Activated naive CD8-positive, alpha-beta T cell treated with anti-CD3 and anti-CD28 coated beads, Interleukin-2, amount 10 ng/mL, durations not matched to agents 7 days and 5 days (primary cell): ENCODE data around the gene CDHR5. TPM values are rescaled to one million over a fixed set of nuclear protein-coding genes. Genes with fewer than 3 reads are reported as not detected.

ENCODE experiments used
- ATAC-seq: fragments of 150-1000 bp; cut with Tn5 transposase; one replicate; pipeline ENCODE4 v1.10.0; 2021; ENCODE audit warnings: low read depth, moderate library complexity
- POLR2A ChIA-PET: fragments of 350-600 bp; sonication (Branson Sonifier 250); formaldehyde crosslinking; loops from one replicate; lab custom pipeline; 2021; ENCODE audit warnings: antibody characterized with exemption; lab: Charles Lee
- DNase-seq: peaks from one replicate; pipeline ENCODE4 v3.0.0; 2021
- H3K27ac Mint-ChIP-seq: one replicate; pipeline ENCODE4 v1.8.0; 2022; ENCODE audit warnings: mild to moderate bottlenecking, mixed read lengths
- H3K27me3 Mint-ChIP-seq: one replicate; pipeline ENCODE4 v1.8.0; 2022; ENCODE audit warnings: mild to moderate bottlenecking, moderate library complexity, mixed read lengths
- H3K36me3 Mint-ChIP-seq: one replicate; pipeline ENCODE4 v1.8.0; 2021; ENCODE audit warnings: mild to moderate bottlenecking, mixed read lengths
- H3K4me1 Mint-ChIP-seq: one replicate; pipeline ENCODE4 v1.8.0; 2021; ENCODE audit warnings: mixed read lengths
- H3K4me3 Mint-ChIP-seq: one replicate; pipeline ENCODE4 v1.8.0; 2022; ENCODE audit warnings: mild to moderate bottlenecking, moderate library complexity, mixed read lengths
- H3K9me3 Mint-ChIP-seq: one replicate; pipeline ENCODE4 v1.8.0; 2021; ENCODE audit warnings: mixed read lengths
- total RNA-seq, 2 experiments: library from RNA; stranded (reverse); gene quantifications; one replicate each; pipeline ENCODE4 v1.2.3, GENCODE V29; 2021

Gene CDHR5
- total RNA-seq, 2 experiments from 2014 or later: not detected

- Mint-ChIP-seq H3K36me3 (peaks cover 8% of the 10 kb centered on the region), H3K4me1 (peaks cover 4% of the 10 kb centered on the region), H3K9me3 (no peaks in the 10 kb centered on the region), H3K27me3 (no peaks in the 10 kb centered on the region), H3K4me3 (no peak overlapping the region), H3K27ac (no peak overlapping the region)
- POLR2A ChIA-PET: interaction anchor here (0.9 kb wide), 1 partner anchor 20 kb away, joined by 3 read pairs; no protein-coding TSS in a partner anchor
- ATAC-seq (no peak), DNase-seq (no peak)
Measured at GRCh38 chr11:607971-608659, 16.6 kb downstream of the CDHR5 start.

- Mint-ChIP-seq H3K36me3 (peaks cover 8% of the 10 kb centered on the region), H3K27me3 (no peaks in the 10 kb centered on the region), H3K9me3 (no peaks in the 10 kb centered on the region), H3K4me3 (no peak overlapping the region), H3K27ac (no peak overlapping the region), H3K4me1 (peaks cover 2% of the 10 kb centered on the region)
- ATAC-seq (no peak), DNase-seq (no peak)
- POLR2A ChIA-PET: interaction anchor here (0.9 kb wide), 1 partner anchor 19 kb away, joined by 3 read pairs; no protein-coding TSS in a partner anchor
Measured at GRCh38 chr11:607020-607780, 17.6 kb downstream of the CDHR5 start.

- H3K36me3 Mint-ChIP-seq: peaks cover 13% of the 10 kb centered on the region
- H3K4me3 Mint-ChIP-seq: no peak overlapping the region
- H3K4me1 Mint-ChIP-seq: peaks cover 1% of the 10 kb centered on the region
- ATAC-seq (no peak), DNase-seq (no peak)
- POLR2A ChIA-PET: no interaction called here
- no peak overlapping the region for H3K27ac Mint-ChIP-seq
- H3K9me3 Mint-ChIP-seq: no peaks in the 10 kb centered on the region
- H3K27me3 Mint-ChIP-seq: no peaks in the 10 kb centered on the region
Measured at GRCh38 chr11:606245-606644, 18.5 kb downstream of the CDHR5 start.

DNA sequence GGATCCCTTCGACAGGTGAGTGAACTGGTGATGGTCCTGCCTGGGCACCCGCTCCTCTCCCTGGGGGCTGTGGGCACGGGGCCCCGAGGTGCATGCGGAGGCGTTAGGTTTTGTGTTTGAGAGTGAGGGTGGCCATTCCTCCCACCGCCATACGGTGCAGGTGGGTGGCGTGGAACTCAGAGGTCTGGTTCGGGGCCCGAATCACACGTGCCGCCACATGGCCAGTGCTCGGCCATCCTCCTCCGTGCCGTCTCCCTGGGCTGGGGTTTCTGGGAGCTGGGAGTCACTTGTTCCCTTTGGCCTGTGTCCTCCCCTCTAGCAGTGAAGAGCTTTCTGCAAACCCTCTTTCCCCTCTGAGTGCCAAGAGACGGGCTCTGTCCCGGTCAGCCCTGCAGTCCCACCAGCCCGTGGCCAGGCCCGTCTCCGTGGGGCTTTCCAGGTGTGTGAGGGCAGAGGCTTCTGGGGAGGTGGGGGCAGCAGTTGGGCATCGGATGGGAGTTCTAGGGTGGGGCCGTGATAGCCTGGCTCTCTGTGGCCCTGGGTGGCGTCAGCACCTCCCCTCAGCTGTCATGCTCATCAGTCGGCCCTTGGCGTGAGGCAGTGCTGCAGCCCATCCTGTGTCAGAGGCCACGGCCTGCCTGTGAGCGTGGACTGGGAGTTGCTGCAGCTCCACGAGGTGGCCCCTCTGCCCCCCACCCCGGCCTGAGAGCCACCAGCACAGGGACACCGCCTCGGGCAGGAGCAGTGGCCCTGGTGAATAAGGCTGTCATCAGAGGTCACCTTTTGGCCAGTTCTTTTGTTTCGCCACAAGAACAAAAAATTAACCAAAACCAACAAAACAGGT, 19.2 kb downstream of the CDHR5 start:
- Mint-ChIP-seq H3K4me1 (peaks cover 1% of the 10 kb centered on the region), H3K36me3 (peaks cover 11% of the 10 kb centered on the region)
- DNase-seq: no peak

GRCh38 chr11:603154-603553, 21.6 kb downstream of the CDHR5 start:
- no peak for ATAC-seq
- peaks cover 14% of the 10 kb centered on the region for H3K36me3 Mint-ChIP-seq
- POLR2A ChIA-PET: no interaction called here
- no peaks in the 10 kb centered on the region for H3K27me3 Mint-ChIP-seq
- peaks cover 1% of the 10 kb centered on the region for H3K4me1 Mint-ChIP-seq
- no peaks in the 10 kb centered on the region for H3K9me3 Mint-ChIP-seq
- no peak overlapping the region for H3K4me3 Mint-ChIP-seq
- H3K27ac Mint-ChIP-seq: no peak overlapping the region
- DNase-seq: no peak

More for the DNA sequence above, 19.2 kb downstream of the CDHR5 start:
- no peak overlapping the region for H3K4me3 Mint-ChIP-seq
- H3K27ac Mint-ChIP-seq: no peak overlapping the region
- no peaks in the 10 kb centered on the region for H3K27me3 Mint-ChIP-seq
- no peaks in the 10 kb centered on the region for H3K9me3 Mint-ChIP-seq
- POLR2A ChIA-PET: interaction anchor here (0.7 kb wide), 1 partner anchor 10 kb away, joined by 4 read pairs; the partner anchor contains the start of gene IRF7
- no peak for ATAC-seq

DNA sequence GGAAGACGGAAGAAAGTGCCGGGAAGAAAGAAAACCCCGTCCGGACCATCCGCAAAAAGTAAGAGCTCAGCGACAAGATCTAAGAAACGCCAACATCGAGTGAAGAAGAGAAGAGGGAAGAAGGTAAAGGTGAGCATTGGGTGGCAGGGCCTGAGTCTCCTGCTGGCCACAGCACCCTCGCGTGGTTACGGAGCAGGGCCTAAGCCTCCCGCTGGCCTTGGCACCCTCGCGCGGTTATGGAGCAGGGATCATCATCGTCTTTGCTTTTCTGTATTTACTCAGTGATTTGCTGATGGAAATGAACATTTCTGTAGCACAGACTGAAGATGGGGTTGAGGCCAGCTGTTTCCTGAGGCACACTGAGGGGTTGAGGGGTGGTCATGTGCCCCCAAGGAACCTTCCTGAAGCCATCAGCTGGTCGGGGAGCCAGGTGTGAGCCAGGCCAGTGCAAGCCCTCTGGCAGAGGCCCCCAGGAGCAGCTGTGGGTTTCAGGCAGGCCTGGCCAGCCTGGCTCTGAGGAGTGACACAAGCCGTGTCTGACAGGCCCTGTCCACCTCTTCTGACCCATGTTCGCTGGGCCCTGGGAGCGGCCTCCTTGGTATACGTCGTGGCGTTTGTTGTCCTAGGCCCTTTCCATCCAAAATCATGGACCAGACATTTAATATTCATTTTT, 23.0 kb downstream of the CDHR5 start:
- peaks cover 17% of the 10 kb centered on the region for H3K36me3 Mint-ChIP-seq
- peaks cover 4% of the 10 kb centered on the region for H3K4me1 Mint-ChIP-seq
- no peaks in the 10 kb centered on the region for H3K9me3 Mint-ChIP-seq
- POLR2A ChIA-PET: interaction anchor here (0.7 to 1.6 kb wide), 3 partner anchors 9 to 132 kb away, joined by 3 to 4 read pairs (median 3); no protein-coding TSS in a partner anchor
- no peak overlapping the region for H3K27ac Mint-ChIP-seq
- H3K27me3 Mint-ChIP-seq: no peaks in the 10 kb centered on the region
- no peak overlapping the region for H3K4me3 Mint-ChIP-seq
- no peak for ATAC-seq
- no peak for DNase-seq

- no peak for ATAC-seq
- Mint-ChIP-seq H3K36me3 (peaks cover 26% of the 10 kb centered on the region), H3K9me3 (no peaks in the 10 kb centered on the region), H3K4me1 (peaks cover 14% of the 10 kb centered on the region), H3K4me3 (no peak overlapping the region), H3K27ac (no peak overlapping the region), H3K27me3 (no peaks in the 10 kb centered on the region)
- DNase-seq: no peak
- POLR2A ChIA-PET: no interaction called here
Measured at GRCh38 chr11:598005-598680, 26.6 kb downstream of the CDHR5 start.

- Mint-ChIP-seq H3K36me3 (peaks cover 32% of the 10 kb centered on the region), H3K4me1 (peaks cover 14% of the 10 kb centered on the region), H3K27me3 (no peaks in the 10 kb centered on the region), H3K27ac (no peak overlapping the region), H3K4me3 (no peak overlapping the region), H3K9me3 (no peaks in the 10 kb centered on the region)
- ATAC-seq (no peak), DNase-seq (no peak)
- POLR2A ChIA-PET: no interaction called here
Measured at GRCh38 chr11:597166-597725, 27.5 kb downstream of the CDHR5 start.

- Mint-ChIP-seq H3K4me3 (peak overlapping the region; percentile 35), H3K4me1 (peaks cover 13% of the 10 kb centered on the region), H3K27ac (peak overlapping the region; percentile 51), H3K36me3 (peaks cover 32% of the 10 kb centered on the region), H3K9me3 (no peaks in the 10 kb centered on the region), H3K27me3 (no peaks in the 10 kb centered on the region)
- DNase-seq: no peak
- peak; percentile 32 for ATAC-seq
- POLR2A ChIA-PET: interaction anchor here (0.8 to 1.0 kb wide), 4 partner anchors 15 to 189 kb away, joined by 3 to 4 read pairs (median 3); partner anchors contain the start of gene IRF7
Measured at GRCh38 chr11:596374-596773, 28.4 kb downstream of the CDHR5 start.

- H3K27ac Mint-ChIP-seq: no peak overlapping the region
- no peaks in the 10 kb centered on the region for H3K9me3 Mint-ChIP-seq
- no peak for DNase-seq
- peaks cover 37% of the 10 kb centered on the region for H3K36me3 Mint-ChIP-seq
- H3K4me1 Mint-ChIP-seq: peaks cover 13% of the 10 kb centered on the region
- H3K27me3 Mint-ChIP-seq: no peaks in the 10 kb centered on the region
- no peak for ATAC-seq
- H3K4me3 Mint-ChIP-seq: no peak overlapping the region
- POLR2A ChIA-PET: interaction anchor here (0.8 to 0.9 kb wide), 2 partner anchors 16 to 20 kb away, joined by 3 read pairs; partner anchors contain the start of gene IRF7
Measured at GRCh38 chr11:595400-595799, 29.4 kb downstream of the CDHR5 start.

DNA sequence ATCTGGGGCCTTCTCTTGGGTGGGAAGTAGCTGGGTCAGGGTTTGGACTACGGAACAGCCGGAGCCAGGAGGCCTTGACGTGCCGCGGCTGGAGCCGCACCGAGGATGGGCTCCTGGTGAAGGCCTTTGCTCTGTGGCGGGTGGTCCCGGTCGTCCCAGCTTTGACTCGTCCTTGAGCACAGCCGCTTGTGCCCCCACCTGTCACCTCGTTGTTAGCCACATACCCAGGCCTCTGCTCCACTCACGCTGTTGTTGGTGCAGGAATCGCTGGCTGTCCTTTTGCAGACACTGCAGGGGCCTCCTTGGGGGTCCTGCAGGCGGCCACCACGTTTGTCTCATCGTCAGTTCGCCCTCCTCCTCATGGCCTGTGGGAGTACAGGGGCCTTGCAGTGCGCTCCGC, 31.4 kb downstream of the CDHR5 start:
- ATAC-seq (no peak), DNase-seq (no peak)
- no peak overlapping the region for H3K27ac Mint-ChIP-seq
- no peak overlapping the region for H3K4me3 Mint-ChIP-seq
- H3K27me3 Mint-ChIP-seq: no peaks in the 10 kb centered on the region
- H3K9me3 Mint-ChIP-seq: no peaks in the 10 kb centered on the region
- H3K36me3 Mint-ChIP-seq: peaks cover 46% of the 10 kb centered on the region
- peaks cover 21% of the 10 kb centered on the region for H3K4me1 Mint-ChIP-seq
- POLR2A ChIA-PET: no interaction called here

DNA sequence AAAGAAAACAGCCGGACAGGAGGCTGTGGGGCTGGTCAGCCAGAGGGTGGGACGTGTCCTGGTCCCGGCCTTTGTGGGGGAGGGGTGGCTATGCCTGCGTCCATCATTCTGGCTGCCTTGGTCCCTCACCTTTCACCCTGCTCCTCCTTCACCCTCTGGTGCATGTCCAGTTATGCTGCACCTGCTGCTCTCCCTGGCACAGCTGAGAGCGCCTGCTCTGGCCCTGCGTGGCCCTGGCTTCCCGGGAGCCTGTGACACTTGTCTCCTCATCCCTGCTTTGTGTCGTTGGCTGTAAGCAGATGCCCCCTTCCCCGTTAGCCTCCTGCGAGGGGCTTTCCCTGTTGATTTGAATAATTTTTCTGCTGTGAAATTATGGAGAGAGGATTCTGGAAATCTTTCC, 31.8 kb downstream of the CDHR5 start:
- Mint-ChIP-seq H3K36me3 (peaks cover 46% of the 10 kb centered on the region), H3K27ac (no peak overlapping the region)

More for the DNA sequence above, 31.8 kb downstream of the CDHR5 start:
- no peak for DNase-seq
- peaks cover 26% of the 10 kb centered on the region for H3K4me1 Mint-ChIP-seq
- no peak for ATAC-seq
- no peak overlapping the region for H3K4me3 Mint-ChIP-seq
- no peaks in the 10 kb centered on the region for H3K27me3 Mint-ChIP-seq
- POLR2A ChIA-PET: no interaction called here
- H3K9me3 Mint-ChIP-seq: no peaks in the 10 kb centered on the region
